Measurements from ENCODE around the gene HAAO. TPM values are rescaled to one million over a fixed set of nuclear protein-coding genes. Genes with fewer than 3 reads are reported as not detected.

HAAO gene
- total RNA-seq, 1 experiment from 2014 or later, result 6.6 TPM

- Histone ChIP-seq H3K79me2 (ENCODE audit: insufficient read depth, low read length) (no peaks in the 10 kb centered on the region), H3K27ac (ENCODE audit: insufficient read length, low read depth, low read length) (no peak overlapping the region), H4K8ac (replicated peaks; ENCODE audit: insufficient read length, low read depth, low read length) (no peak overlapping the region), H3K18ac (ENCODE audit: insufficient read length, low read depth, low read length) (no peak overlapping the region), H3K23me2 (ENCODE audit: insufficient read length, low read depth, low read length, poor library complexity, severe bottlenecking) (no peaks in the 10 kb centered on the region), H3K9me3 (ENCODE audit: control insufficient read depth, low read depth, low read length) (peaks cover 7% of the 10 kb centered on the region), H2BK120ac (ENCODE audit: low read depth, low read length, poor library complexity, severe bottlenecking) (no peak overlapping the region), H3K27me3 (ENCODE audit: insufficient read depth, low read length) (no peaks in the 10 kb centered on the region), H2BK15ac (ENCODE audit: low read depth, low read length) (no peak overlapping the region), H2BK20ac (ENCODE audit: low read depth, low read length, poor library complexity, severe bottlenecking) (no peak overlapping the region), H3K4me2 (ENCODE audit: insufficient read depth, insufficient read length, low read length) (no peak overlapping the region), H4K5ac (ENCODE audit: insufficient read length, low read depth, low read length) (no peak overlapping the region), H3K79me1 (ENCODE audit: insufficient read depth, low read depth, low read length, poor library complexity, severe bottlenecking) (no peaks in the 10 kb centered on the region), H3K23ac (ENCODE audit: insufficient read length, low read depth, low read length) (no peak overlapping the region), H4K91ac (ENCODE audit: insufficient read length, low read depth, low read length) (no peak overlapping the region), H2BK12ac (ENCODE audit: insufficient read length, low read depth, low read length) (no peak overlapping the region), H3K14ac (ENCODE audit: insufficient read depth, low read length) (no peak overlapping the region), H3K56ac (ENCODE audit: insufficient read length, low read depth, low read length) (no peak overlapping the region), H2AK5ac (ENCODE audit: insufficient read length, low read length) (no peak overlapping the region), H3K9ac (ENCODE audit: extremely low read depth, insufficient read length, low read length) (no peak overlapping the region), H3T11ph (ENCODE audit: low read length) (no peak overlapping the region), H3K4me1 (ENCODE audit: insufficient read depth, low read length) (peaks cover 7% of the 10 kb centered on the region; the same call in 1 of the 2 replicates), H4K20me1 (ENCODE audit: control insufficient read depth, insufficient read depth, insufficient read length) (no peaks in the 10 kb centered on the region), H3K4ac (ENCODE audit: low read depth, low read length) (no peak overlapping the region), H2BK5ac (ENCODE audit: insufficient read length, low read length) (no peak overlapping the region), H2AFZ (ENCODE audit: low read length) (no peak overlapping the region)
- DNase-seq, result no peak
- Mint-ChIP-seq H3K4me3 (no peak overlapping the region), H3K27me3 (ENCODE audit: low read depth) (no peaks in the 10 kb centered on the region; the same call in 1 of the 2 replicates), H3K4me1 (peaks cover 14 to 24% of the 10 kb centered on the region in 2 experiments), H3K27ac (no peak overlapping the region), H3K36me3 (ENCODE audit: insufficient read depth in 1 of 3, low read depth in 3 of 3) (peaks cover 9 to 37% (median 28%) of the 10 kb centered on the region in 3 experiments), H3K9me3 (peaks cover 38 to 39% of the 10 kb centered on the region in 2 experiments)
- no peak for TF ChIP-seq CTCF (conservative IDR thresholded peaks at IDR 0.05)
- no CpG with 5 or more reads among the region's 3 CpGs for WGBS (ENCODE audit: extremely low coverage, insufficient read length, low lambda C conversion rate)
Observed at GRCh38 chr2:42775810-42776209, 16.6 kb downstream of the HAAO start.

All from H9 (cell line).